Ecto neural progenitor cell (in vitro differentiated cells): ENCODE results near the gene HMCN2.

Source experiments
- DNase-seq: peaks from one replicate; pipeline ENCODE4 v3.0.0-alpha.2; 2018; ENCODE audit warnings: low spot score

Gene HMCN2

GRCh38 chr9:130308081-130308571 lies 42.6 kb downstream of the HMCN2 start:
- DNase-seq = no peak

GRCh38 chr9:130309689-130310455 lies 44.3 kb downstream of the HMCN2 start:
- no peak for DNase-seq

GRCh38 chr9:130310456-130310855 lies 44.9 kb downstream of the HMCN2 start:
- DNase-seq = no peak

GRCh38 chr9:130311003-130311402 lies 45.4 kb downstream of the HMCN2 start:
- no peak for DNase-seq

- no peak for DNase-seq
Observed at GRCh38 chr9:130311408-130312140, 46.0 kb downstream of the HMCN2 start.

- DNase-seq = no peak
Observed at GRCh38 chr9:130313103-130313858, 47.7 kb downstream of the HMCN2 start.

DNA sequence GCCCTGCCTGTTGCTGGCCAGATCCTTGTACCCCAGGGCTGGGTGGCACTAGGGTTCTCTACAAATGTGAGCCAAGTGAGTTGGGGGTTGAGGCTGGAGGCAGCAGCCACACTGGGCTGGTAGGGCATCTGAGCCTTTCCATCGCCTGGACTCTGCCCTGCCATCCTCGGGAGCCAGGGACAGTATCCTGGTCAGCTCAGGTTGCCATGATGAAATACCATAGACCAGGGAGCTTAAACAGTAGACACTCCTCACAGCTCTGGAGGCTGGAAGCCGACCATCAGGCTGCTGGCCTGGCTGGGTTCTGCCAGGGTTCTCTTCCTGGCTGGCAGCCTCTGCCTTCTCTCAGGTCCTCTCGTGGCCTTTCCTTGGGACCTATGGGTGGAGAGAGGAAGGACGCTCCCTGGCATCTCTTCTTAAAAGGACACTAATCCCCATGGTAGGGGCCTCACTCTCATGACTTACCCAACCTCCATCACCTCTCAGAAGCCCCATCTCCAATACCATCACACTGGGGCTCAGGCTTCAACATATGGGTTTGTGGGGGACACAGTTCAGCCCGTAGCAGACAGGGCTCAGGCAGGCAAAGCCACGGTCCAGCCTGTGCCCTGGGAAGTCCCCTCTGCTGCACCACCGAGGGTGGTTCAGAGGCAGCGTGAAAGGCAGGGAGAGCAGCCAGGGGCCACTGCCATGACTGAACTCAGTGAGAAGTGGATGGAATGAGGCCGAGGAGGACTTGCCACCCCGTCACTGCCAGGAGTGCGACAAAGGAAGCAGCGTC lies 50.1 kb downstream of the HMCN2 start:
- DNase-seq = no peak

GRCh38 chr9:130316430-130316829 lies 50.9 kb downstream of the HMCN2 start:
- no peak for DNase-seq

DNA sequence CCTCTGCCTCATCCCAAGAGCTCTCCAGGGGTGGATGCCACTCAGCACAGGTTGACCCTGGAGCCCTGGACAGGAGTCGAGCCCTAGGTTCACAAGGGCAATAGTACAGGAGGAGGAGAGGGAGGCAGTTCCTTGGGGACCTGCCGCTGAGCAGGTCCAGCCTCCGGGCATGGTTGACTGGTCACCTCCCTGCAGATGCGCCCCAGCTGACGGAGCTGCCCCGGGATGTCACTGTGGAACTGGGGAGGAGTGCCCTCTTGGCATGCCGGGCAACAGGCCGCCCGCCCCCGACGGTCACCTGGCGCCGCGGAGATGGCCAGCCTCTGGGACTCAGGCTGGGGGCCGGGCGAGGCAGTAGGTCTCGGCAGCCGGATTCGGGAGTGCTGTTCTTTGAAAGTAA lies 53.7 kb downstream of the HMCN2 start:
- no peak for DNase-seq

GRCh38 chr9:130319944-130320712 lies 54.6 kb downstream of the HMCN2 start:
- no peak for DNase-seq

GRCh38 chr9:130320723-130321481 lies 55.3 kb downstream of the HMCN2 start:
- no peak for DNase-seq

- DNase-seq = no peak
Observed at GRCh38 chr9:130321539-130321938, 56.0 kb downstream of the HMCN2 start.

GRCh38 chr9:130323051-130323745 lies 57.6 kb downstream of the HMCN2 start:
- no peak for DNase-seq

- DNase-seq = no peak
Observed at GRCh38 chr9:130325921-130326320, 60.4 kb downstream of the HMCN2 start.

GRCh38 chr9:130327070-130327780 lies 61.7 kb downstream of the HMCN2 start:
- no peak for DNase-seq

DNA sequence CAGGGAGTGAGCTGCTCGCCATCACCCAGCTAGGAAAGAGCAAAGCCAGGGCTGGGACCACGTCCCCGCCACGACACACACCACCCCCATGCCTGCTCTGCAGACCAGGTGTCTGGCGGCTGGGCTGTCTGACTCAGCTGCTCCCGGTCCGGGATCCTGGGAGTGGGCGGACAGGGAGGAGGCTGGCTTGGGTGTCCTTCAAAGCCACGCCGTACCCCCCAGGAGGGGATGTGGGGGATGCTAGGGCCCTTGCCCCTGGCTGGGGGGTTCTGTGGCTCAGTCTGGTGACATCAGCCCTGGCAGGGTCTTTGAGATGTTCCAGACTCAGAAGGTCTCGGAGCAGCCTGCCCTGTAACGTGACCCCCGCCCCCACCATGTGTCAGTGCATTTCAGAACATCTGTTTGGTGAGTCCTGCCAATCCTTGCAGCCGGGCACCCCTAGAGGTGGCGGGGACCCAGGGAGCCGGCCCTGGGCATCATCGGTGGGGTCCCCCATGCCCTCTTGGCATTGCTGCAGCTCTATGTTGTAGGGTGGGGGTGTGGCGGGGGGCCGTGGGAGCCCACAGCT lies 62.3 kb downstream of the HMCN2 start:
- DNase-seq = no peak

GRCh38 chr9:130328349-130328801 lies 62.8 kb downstream of the HMCN2 start:
- no peak for DNase-seq

- no peak for DNase-seq
Observed at GRCh38 chr9:130329061-130329460, 63.5 kb downstream of the HMCN2 start.
